ENCODE measurements around the gene OR8I2.
"Not testable (repeated sequence)": the region's sequence is repeated elsewhere in the genome, so short reads cannot be mapped to it uniquely, and the experiment has no call there.

The OR8I2 gene

DNA sequence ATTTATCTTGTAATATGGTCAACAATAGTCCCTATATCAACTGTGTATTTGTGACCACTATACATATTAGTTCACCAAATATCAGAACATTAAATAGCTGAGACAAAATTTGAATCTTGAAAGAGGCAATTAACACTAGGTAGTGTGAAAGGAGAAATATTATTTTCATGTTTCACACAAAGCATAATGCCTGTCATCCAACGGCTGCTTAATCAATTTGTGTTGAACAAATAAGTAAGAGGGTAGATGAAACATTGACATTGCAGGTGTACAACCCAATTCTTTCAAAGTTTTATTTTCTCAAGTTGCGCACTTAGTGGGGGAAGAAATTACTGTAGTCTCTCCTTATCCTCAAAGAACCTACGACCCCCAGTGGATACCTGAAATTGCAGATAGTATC is 3.4 kb upstream of the OR8I2 start:
- no peak overlapping the region for H3K4me3 ChIP-seq (ENCODE audit: control insufficient read depth, low read depth, low read length)
- no peak for DNase-seq (ENCODE audit: low read depth)
- TF ChIP-seq CTCF (IDR thresholded peaks at IDR 0.05; ENCODE audit: control insufficient read depth, insufficient read depth, low read depth, low read length, missing control alignments) = no peak

DNA sequence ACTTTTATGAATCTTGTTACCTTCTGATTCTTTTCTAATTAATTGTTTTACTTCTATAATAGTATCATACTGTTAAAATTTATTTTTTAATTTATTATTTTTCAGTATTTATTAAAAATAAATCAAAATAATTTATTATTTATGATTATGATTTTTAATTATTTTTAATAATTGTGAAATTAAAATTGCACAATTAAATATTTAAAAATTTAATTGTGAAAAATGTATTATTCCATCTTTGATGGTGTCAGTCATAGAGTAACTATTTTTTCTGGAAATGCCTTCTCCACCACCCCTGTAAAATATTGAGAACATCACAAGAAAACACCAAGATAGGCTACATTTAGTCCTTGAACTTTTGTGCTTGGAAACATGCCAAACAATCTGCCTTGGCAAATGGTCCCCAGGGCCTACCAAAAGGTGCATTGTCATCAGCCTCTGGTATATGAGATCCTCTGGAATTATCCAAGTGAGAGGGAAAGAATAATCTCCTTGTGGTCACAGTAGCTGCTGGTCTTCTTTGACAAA is 10.2 kb downstream of the OR8I2 start, which contains the start of gene OR8H2:
Gene OR8H2 (plus strand): TSS at position 478 of the 528 bp plus-strand sequence. CDS start 1,356 bp downstream, outside the sequence.
- TF ChIP-seq CTCF (IDR thresholded peaks at IDR 0.05; ENCODE audit: control insufficient read depth, insufficient read depth, low read depth, low read length, missing control alignments) = no peak
- DNase-seq (ENCODE audit: low read depth) = no peak
- no peak within 1 kb of the TSS for H3K4me3 ChIP-seq (ENCODE audit: control insufficient read depth, low read depth, low read length)

DNA sequence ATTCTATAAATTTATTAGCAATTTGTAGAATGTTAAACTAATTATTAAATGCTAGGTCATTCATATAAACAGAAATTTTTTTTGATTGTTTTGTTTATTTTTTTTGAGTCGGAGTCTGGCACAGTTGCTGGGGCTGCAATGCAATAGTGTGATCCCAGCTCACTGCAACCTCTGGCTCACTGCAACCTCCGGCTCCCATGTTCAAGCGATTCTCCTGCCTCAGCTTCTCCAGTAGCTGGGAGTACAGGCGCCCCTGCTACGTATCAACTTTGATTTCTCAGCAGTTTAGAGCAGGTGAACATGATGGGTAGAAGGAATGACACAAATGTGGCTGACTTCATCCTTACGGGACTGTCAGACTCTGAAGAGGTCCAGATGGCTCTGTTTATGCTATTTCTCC is 29.0 kb downstream of the OR8I2 start, which contains the start of gene OR8H3:
Gene OR8H3 (plus strand): TSS at position 301 of the 400 bp plus-strand sequence. CDS start 0 bp downstream, at position 301.
- TF ChIP-seq CTCF (IDR thresholded peaks at IDR 0.05; ENCODE audit: control insufficient read depth, insufficient read depth, low read depth, low read length, missing control alignments) = no peak
- no peak for DNase-seq (ENCODE audit: low read depth)

DNA sequence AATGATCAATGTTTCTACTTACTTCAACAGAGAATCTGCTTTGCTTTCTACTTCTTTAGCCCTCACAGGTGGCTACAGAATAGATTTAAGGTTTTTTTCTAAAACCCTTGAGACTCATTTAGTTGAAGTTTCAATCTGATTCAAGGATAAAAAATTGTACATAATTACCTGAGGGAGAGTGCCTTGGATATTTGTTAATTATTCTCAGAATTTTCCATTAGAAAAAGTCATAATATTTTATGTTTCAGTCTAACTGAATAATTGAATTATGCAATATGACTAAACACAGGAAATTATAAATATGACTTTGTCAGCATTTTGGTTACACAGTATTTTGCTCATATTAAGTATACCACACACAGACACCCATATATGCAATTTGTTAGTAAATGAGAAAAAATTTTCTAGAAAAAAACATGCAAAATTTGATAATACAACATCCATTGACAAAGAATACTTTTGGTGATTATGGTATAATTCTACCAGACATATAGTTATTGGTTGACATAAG is 47.1 kb downstream of the OR8I2 start, which contains the start of gene OR8J3:
Gene OR8J3 (minus strand): TSS at position 51 of the 511 bp plus-strand sequence. CDS start 2,483 bp downstream, outside the sequence.
- H3K4me3 ChIP-seq (ENCODE audit: control insufficient read depth, low read depth, low read length) = no peak within 1 kb of the TSS
- no peak for DNase-seq (ENCODE audit: low read depth)
- no peak for TF ChIP-seq CTCF (IDR thresholded peaks at IDR 0.05; ENCODE audit: control insufficient read depth, insufficient read depth, low read depth, low read length, missing control alignments)

More for the DNA sequence above, 29.0 kb downstream of the OR8I2 start, which contains the start of gene OR8H3:
- no peak within 1 kb of the TSS for H3K4me3 ChIP-seq (ENCODE audit: control insufficient read depth, low read depth, low read length)

- not testable (repeated sequence) for DNase-seq (ENCODE audit: low read depth)
Measured at GRCh38 chr11:56143681-56144080, 50.6 kb downstream of the OR8I2 start.

More at GRCh38 chr11:56143681-56144080, 50.6 kb downstream of the OR8I2 start:
- not testable (repeated sequence) for H3K4me3 ChIP-seq (ENCODE audit: control insufficient read depth, low read depth, low read length)
